Keratinocyte (primary cell): Measurements from ENCODE around the gene EP300. TPM values are rescaled to one million over a fixed set of nuclear protein-coding genes. Genes with fewer than 3 reads are reported as not detected.

Experiments
- DNase-seq: peaks from one replicate; pipeline ENCODE4 v3.0.0-alpha.2; 2011; ENCODE audit warnings: low read depth, missing footprints, low spot score
- FAIRE-seq: peaks from 2 replicates; lab custom pipeline; 2011; peaks lifted over from hg19 to GRCh38; lab: Jason Lieb, UNC
- H2AFZ ChIP-seq: 2 replicates; pipeline ENCODE4 v1.6.0; 2012; ENCODE audit warnings: low read length, control low read depth, inconsistent platforms; ENCODE audit not compliant: control insufficient read depth
- H3K27ac ChIP-seq: 2 replicates; pipeline ENCODE4 v1.5.1; 2011; ENCODE audit warnings: low read length; ENCODE audit not compliant: control insufficient read depth, insufficient read depth
- H3K27me3 ChIP-seq: 3 replicates; pipeline ENCODE4 v1.6.0; 2011; ENCODE audit warnings: low read length; ENCODE audit not compliant: control insufficient read depth, insufficient read depth; ENCODE audit errors: extremely low read depth
- H3K36me3 ChIP-seq, 2 experiments: 2 replicates in 1 of 2; 3 replicates in 1 of 2; pipeline ENCODE4 v1.5.1; 2011; ENCODE audit warnings: low read length in 2 of 2, mild to moderate bottlenecking in 1 of 2; ENCODE audit not compliant: control insufficient read depth in 2 of 2, insufficient read depth in 2 of 2; ENCODE audit errors: extremely low read depth in 1 of 2
- H3K4me1 ChIP-seq: 3 replicates; pipeline ENCODE4 v1.5.1; 2011; ENCODE audit warnings: low read length; ENCODE audit not compliant: control insufficient read depth, insufficient read depth; ENCODE audit errors: extremely low read depth
- H3K4me2 ChIP-seq: 3 replicates; pipeline ENCODE4 v1.6.0; 2011; ENCODE audit warnings: low read depth, low read length; ENCODE audit not compliant: control insufficient read depth, insufficient read depth; ENCODE audit errors: extremely low read depth
- H3K4me3 ChIP-seq, 3 experiments: fragments of 200-600 bp in 1 of 3; sonication (generic) in 1 of 3; 2 replicates in 2 of 3; 3 replicates in 1 of 3; pipeline ENCODE4 v1.5.1; 2011 to 2016; ENCODE audit warnings: low read length in 3 of 3, mild to moderate bottlenecking in 3 of 3, control low read depth in 2 of 3, inconsistent platforms in 1 of 3, low read depth in 1 of 3, mixed read lengths in 1 of 3, mixed run types in 1 of 3, moderate library complexity in 1 of 3; ENCODE audit not compliant: control insufficient read depth in 2 of 3, insufficient read depth in 2 of 3; ENCODE audit errors: extremely low read depth in 1 of 3
- H3K79me2 ChIP-seq: 2 replicates; pipeline ENCODE4 v1.6.0; 2012; ENCODE audit warnings: low read length; ENCODE audit not compliant: control insufficient read depth, insufficient read depth
- H3K9ac ChIP-seq: 3 replicates; pipeline ENCODE4 v1.6.0; 2011; ENCODE audit warnings: low read length; ENCODE audit not compliant: control insufficient read depth, insufficient read depth; ENCODE audit errors: extremely low read depth
- H3K9me1 ChIP-seq: 3 replicates; pipeline ENCODE4 v1.6.0; 2011; ENCODE audit warnings: low read length; ENCODE audit not compliant: control insufficient read depth, insufficient read depth; ENCODE audit errors: extremely low read depth
- H3K9me3 ChIP-seq: 2 replicates; pipeline ENCODE4 v1.5.1; 2012; ENCODE audit warnings: low read depth, low read length; ENCODE audit not compliant: control insufficient read depth
- H4K20me1 ChIP-seq: 3 replicates; pipeline ENCODE4 v1.6.0; 2011; ENCODE audit warnings: low read length; ENCODE audit not compliant: control insufficient read depth, insufficient read depth; ENCODE audit errors: extremely low read depth
- EZH2 ChIP-seq: IDR thresholded peaks from one replicate; pipeline ENCODE4 v1.6.1; 2012; ENCODE audit warnings: inconsistent platforms, mild to moderate bottlenecking, low read length, moderate library complexity
- dilution Hi-C: fragments of 300-500 bp; cut with MboI; formaldehyde crosslinking; loops from one replicate; pipeline ENCODE4 v1.7.0; 2020; ENCODE audit warnings: low sequenced_read_pairs; ENCODE audit not compliant: extremely low pct_ligation_motif_present
- polyA plus RNA-seq, 5 experiments: library from polyadenylated mRNA; depleted of rRNA in 3 of 5; stranded (reverse) in 3 of 5; stranded (forward) in 1 of 5; unstranded in 1 of 5; fragments of >200 nt; gene quantifications; 1 replicate in 1 of 5; 2 replicates in 3 of 5; 3 replicates in 1 of 5; pipeline versions ENCODE4 v1.2.1 to v1.2.3, GENCODE V29; 2011 to 2012; ENCODE audit warnings: missing spikeins in 2 of 5, low read depth in 1 of 5, low replicate concordance in 1 of 5
- TF ChIP-seq, protein P1 (sequence below), 3 experiments: IDR thresholded peaks in 1 of 3; conservative IDR thresholded peaks in 1 of 3; optimal IDR thresholded peaks in 1 of 3; 2 replicates in 2 of 3; 3 replicates in 1 of 3; pipeline versions ENCODE3 to v1.5.1; 2011; ENCODE audit warnings: low read length in 3 of 3, mild to moderate bottlenecking in 3 of 3, moderate library complexity in 2 of 3, control low read depth in 1 of 3, inconsistent platforms in 1 of 3; ENCODE audit not compliant: insufficient read depth in 2 of 3; ENCODE audit errors: extremely low read depth in 1 of 3

EP300 gene
- polyA plus RNA-seq, 1 donor (not counting 4 experiments of a cell fraction or from before 2014, with no cell fraction given): 10.5 TPM

DNA sequence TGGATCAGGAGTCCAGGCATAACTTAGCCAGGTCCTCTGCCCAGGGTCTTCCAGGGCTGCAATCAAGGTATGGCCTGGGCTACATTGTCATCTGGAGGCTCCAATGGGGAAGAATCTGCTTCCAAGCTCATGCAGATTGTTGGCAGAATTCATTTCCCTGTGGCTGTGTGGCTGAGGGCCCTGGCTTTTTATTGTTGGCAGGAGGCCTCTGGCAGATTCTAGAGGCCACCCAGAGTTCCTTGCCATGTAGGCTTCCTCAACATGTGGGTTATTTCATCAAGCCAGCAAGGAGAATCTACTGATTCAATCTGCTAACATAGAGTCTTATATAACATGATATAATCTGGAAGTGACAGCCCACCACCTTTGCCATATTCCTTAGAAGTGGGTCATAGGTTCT, 16.4 kb upstream of the EP300 start:
- no peak for FAIRE-seq

DNA sequence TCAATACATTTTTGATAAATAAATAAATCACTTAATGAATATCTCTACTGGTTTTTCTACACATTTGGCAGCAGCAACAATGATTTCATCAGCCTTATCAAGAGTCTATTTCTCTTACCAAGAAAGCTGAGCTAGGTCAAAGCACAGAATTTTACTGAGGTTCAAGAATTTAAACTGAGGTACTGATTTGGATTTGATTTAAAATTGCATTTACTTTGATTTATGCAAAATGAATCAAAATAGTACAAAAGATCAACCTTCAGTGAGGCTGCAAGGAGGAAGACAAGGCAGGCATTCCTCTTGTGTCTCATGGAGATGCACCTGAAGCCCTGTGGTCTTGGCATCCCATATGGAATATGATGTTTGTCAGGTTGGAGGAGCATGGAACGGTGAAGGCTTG, 15.5 kb upstream of the EP300 start:
- Histone ChIP-seq H3K36me3 (no peaks in the 10 kb centered on the region), H3K4me1 (no peaks in the 10 kb centered on the region), H3K9me3 (no peaks in the 10 kb centered on the region), H3K4me3 (no peak overlapping the region), H3K9me1 (no peaks in the 10 kb centered on the region), H3K27ac (no peak overlapping the region), H3K9ac (no peak overlapping the region), H3K27me3 (no peaks in the 10 kb centered on the region), H3K79me2 (no peaks in the 10 kb centered on the region), H2AFZ (no peak overlapping the region), H3K4me2 (no peak overlapping the region), H4K20me1 (no peaks in the 10 kb centered on the region)
- dilution Hi-C loops: no loop called here
- FAIRE-seq: no peak
- TF ChIP-seq, protein P1, sequence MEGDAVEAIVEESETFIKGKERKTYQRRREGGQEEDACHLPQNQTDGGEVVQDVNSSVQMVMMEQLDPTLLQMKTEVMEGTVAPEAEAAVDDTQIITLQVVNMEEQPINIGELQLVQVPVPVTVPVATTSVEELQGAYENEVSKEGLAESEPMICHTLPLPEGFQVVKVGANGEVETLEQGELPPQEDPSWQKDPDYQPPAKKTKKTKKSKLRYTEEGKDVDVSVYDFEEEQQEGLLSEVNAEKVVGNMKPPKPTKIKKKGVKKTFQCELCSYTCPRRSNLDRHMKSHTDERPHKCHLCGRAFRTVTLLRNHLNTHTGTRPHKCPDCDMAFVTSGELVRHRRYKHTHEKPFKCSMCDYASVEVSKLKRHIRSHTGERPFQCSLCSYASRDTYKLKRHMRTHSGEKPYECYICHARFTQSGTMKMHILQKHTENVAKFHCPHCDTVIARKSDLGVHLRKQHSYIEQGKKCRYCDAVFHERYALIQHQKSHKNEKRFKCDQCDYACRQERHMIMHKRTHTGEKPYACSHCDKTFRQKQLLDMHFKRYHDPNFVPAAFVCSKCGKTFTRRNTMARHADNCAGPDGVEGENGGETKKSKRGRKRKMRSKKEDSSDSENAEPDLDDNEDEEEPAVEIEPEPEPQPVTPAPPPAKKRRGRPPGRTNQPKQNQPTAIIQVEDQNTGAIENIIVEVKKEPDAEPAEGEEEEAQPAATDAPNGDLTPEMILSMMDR (optimal IDR thresholded peaks at IDR 0.05 in 1 of 3, IDR thresholded peaks at IDR 0.05 in 1 of 3, conservative IDR thresholded peaks at IDR 0.05 in 1 of 3; ENCODE audit: extremely low read depth in 1 of 3, insufficient read depth in 2 of 3, low read length in 3 of 3): no peak
- no peak for TF ChIP-seq EZH2
- DNase-seq: no peak

More for the DNA sequence above, 16.4 kb upstream of the EP300 start:
- dilution Hi-C loops: no loop called here
- H2AFZ ChIP-seq: no peak overlapping the region
- H3K27ac ChIP-seq: no peak overlapping the region
- no peaks in the 10 kb centered on the region for H3K36me3 ChIP-seq
- no peak overlapping the region for H3K4me3 ChIP-seq
- H3K4me1 ChIP-seq: no peaks in the 10 kb centered on the region
- H3K9me3 ChIP-seq: no peaks in the 10 kb centered on the region
- H3K9ac ChIP-seq: no peak overlapping the region
- DNase-seq: no peak
- no peaks in the 10 kb centered on the region for H3K9me1 ChIP-seq
- H3K79me2 ChIP-seq: no peaks in the 10 kb centered on the region
- no peaks in the 10 kb centered on the region for H4K20me1 ChIP-seq
- no peak for TF ChIP-seq EZH2
- TF ChIP-seq, protein P1 (optimal IDR thresholded peaks at IDR 0.05 in 1 of 3, IDR thresholded peaks at IDR 0.05 in 1 of 3, conservative IDR thresholded peaks at IDR 0.05 in 1 of 3; ENCODE audit: extremely low read depth in 1 of 3, insufficient read depth in 2 of 3, low read length in 3 of 3): no peak
- no peak overlapping the region for H3K4me2 ChIP-seq
- H3K27me3 ChIP-seq: no peaks in the 10 kb centered on the region
